Measurements from ENCODE around the gene RBMS3.

GRCh38 chr3:29293421-29293820 lies 12.6 kb downstream of the RBMS3 start:
- no peak for TF ChIP-seq CTCF (IDR thresholded peaks at IDR 0.05)
- no peak for TF ChIP-seq POLR2A (IDR thresholded peaks at IDR 0.05)
- no peak for TF ChIP-seq POLR2AphosphoS5 (IDR thresholded peaks at IDR 0.05; ENCODE audit: insufficient read depth in 1 of 2, low read depth in 1 of 2)

Measured in vagina (tissue), 2 donors.